GM12801 (cell line): ENCODE measurements around the gene KIRREL3.

Experiments
- CTCF ChIP-seq: IDR thresholded peaks from one replicate; pipeline ENCODE4 v1.5.1; 2011; ENCODE audit warnings: control low read depth; ENCODE audit not compliant: insufficient read length; ENCODE audit errors: extremely low read depth

KIRREL3 gene

GRCh38 chr11:126521196-126521595, 479.4 kb downstream of the KIRREL3 start:
- TF ChIP-seq CTCF = no peak

GRCh38 chr11:126519764-126520734, 480.5 kb downstream of the KIRREL3 start:
- TF ChIP-seq CTCF = no peak

GRCh38 chr11:126518972-126519690, 481.4 kb downstream of the KIRREL3 start:
- no peak for TF ChIP-seq CTCF

GRCh38 chr11:126518071-126518971, 482.2 kb downstream of the KIRREL3 start:
- TF ChIP-seq CTCF = no peak

GRCh38 chr11:126515501-126515900, 485.1 kb downstream of the KIRREL3 start:
- TF ChIP-seq CTCF = no peak

- TF ChIP-seq CTCF = no peak
These were observed 486.4 kb downstream of the KIRREL3 start for GRCh38 chr11:126514061-126514693.
